KMS-11 (cell line): ENCODE measurements around the gene HEXD.

Source experiments
- H2AFZ ChIP-seq: fragments of 200-600 bp; sonication (generic); 2 replicates; pipeline ENCODE4 v1.6.1; 2016; ENCODE audit warnings: antibody characterized with exemption, mixed run types, low read depth
- H3K27ac ChIP-seq: fragments of 200-600 bp; sonication (generic); 2 replicates; pipeline ENCODE4 v1.6.1; 2016; ENCODE audit warnings: mild to moderate bottlenecking, mixed run types
- H3K27me3 ChIP-seq: fragments of 200-600 bp; sonication (generic); 2 replicates; pipeline ENCODE4 v1.6.1; 2017; ENCODE audit warnings: mild to moderate bottlenecking, low read depth, mixed run types, moderate library complexity; ENCODE audit not compliant: insufficient read depth
- H3K36me3 ChIP-seq: fragments of 200-600 bp; sonication (generic); 2 replicates; pipeline ENCODE4 v1.6.1; 2017; ENCODE audit warnings: mild to moderate bottlenecking, mixed run types; ENCODE audit not compliant: insufficient read depth
- H3K4me1 ChIP-seq: fragments of 200-600 bp; sonication (generic); 2 replicates; pipeline ENCODE4 v1.6.1; 2016; ENCODE audit warnings: mild to moderate bottlenecking, low read depth, mixed run types; ENCODE audit not compliant: poor library complexity, severe bottlenecking
- H3K4me2 ChIP-seq: fragments of 200-600 bp; sonication (generic); 2 replicates; pipeline ENCODE4 v1.7.0; 2016; ENCODE audit warnings: mild to moderate bottlenecking, mixed run types
- H3K4me3 ChIP-seq: fragments of 200-600 bp; sonication (generic); IDR thresholded peaks from 2 replicates; pipeline ENCODE4 v1.6.1; 2017; ENCODE audit warnings: low read depth, low read length, mixed read lengths; ENCODE audit not compliant: insufficient read depth
- H3K79me2 ChIP-seq: fragments of 200-600 bp; sonication (generic); 2 replicates; pipeline ENCODE4 v1.6.1; 2016; ENCODE audit warnings: low read depth, mixed run types; ENCODE audit not compliant: insufficient read depth
- H3K9ac ChIP-seq: fragments of 200-600 bp; sonication (generic); 2 replicates; pipeline ENCODE4 v1.6.1; 2016; ENCODE audit warnings: mild to moderate bottlenecking, mixed run types
- H4K20me1 ChIP-seq: fragments of 200-600 bp; sonication (generic); 2 replicates; pipeline ENCODE4 v1.6.1; 2016; ENCODE audit warnings: mild to moderate bottlenecking, mixed run types; ENCODE audit not compliant: insufficient read depth
- CTCF ChIP-seq: fragments of 200-600 bp; sonication (generic); conservative IDR thresholded peaks from 2 replicates; pipeline ENCODE4 v1.6.1; 2017; ENCODE audit warnings: low read depth, mild to moderate bottlenecking, antibody characterized with exemption, low read length, moderate library complexity, mixed read lengths

HEXD gene

DNA sequence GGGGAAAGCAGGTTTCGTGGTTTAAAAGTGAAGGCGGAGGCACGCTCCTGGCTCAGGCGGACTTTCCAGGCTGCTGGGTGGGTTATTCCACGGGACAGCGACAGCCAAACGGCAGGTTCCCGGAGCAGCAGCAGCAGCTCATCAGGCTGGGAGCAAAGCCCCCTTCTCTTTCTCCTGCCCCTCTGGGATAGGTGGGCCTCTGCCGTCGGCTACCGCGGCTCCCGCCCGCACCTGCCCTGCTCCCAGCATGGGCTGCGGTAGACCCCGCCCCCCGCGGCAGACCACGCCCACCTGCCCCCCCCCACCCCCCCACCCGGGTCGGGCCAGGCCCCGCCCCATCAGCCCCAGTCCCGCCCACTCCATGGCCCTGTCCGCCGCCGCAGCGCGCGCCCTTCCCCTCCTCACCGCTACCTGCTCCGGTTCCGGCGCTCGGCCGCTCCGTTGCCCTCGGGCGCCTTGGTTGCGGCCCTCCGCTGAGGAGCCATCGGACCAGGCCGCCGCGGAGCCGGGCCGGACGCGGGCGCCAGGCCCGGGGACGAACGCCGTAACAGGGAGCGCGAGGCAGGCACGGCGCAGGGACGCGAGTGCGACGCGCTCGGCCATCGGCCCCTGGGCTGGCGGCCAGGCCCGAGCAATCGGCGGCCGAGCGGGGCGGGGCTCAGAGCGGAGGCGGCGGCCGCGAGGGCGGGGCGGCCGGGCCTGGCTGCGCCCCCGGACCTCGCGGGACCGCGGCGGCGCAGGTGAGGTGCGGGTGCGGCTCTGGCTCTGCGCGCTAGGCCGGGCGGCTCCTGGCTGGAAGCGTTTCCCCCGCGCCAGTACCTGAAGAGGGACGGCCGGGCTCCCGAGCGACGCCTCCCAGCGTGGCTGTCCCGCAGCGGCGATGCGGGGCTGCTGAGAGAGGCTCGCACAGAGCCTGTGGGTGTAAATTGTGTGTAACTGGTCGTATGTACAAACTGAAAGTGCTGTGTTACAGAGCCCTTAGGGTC lies at the start of gene HEXD, which contains the start of gene OGFOD3:
HEXD (plus strand) TSS at position 347 of the 986 bp plus-strand sequence. CDS start 1,453 bp downstream, outside the sequence.
OGFOD3 (minus strand) TSS at position 586 of the 986 bp plus-strand sequence; CDS start at position 485, 101 bp downstream.
- Histone ChIP-seq H3K27ac (peak within 1 kb of the TSS; percentile 57), H2AFZ (peak within 1 kb of the TSS; percentile 67), H4K20me1 (no peaks in the 10 kb centered on the region), H3K79me2 (peaks cover 13% of the 10 kb centered on the region; the same call in 1 of the 2 replicates), H3K4me2 (peak within 1 kb of the TSS; percentile 100), H3K36me3 (no peaks in the 10 kb centered on the region), H3K9ac (peak within 1 kb of the TSS; percentile 72), H3K4me1 (peaks cover 39% of the 10 kb centered on the region), H3K4me3 (no peak within 1 kb of the TSS), H3K27me3 (no peaks in the 10 kb centered on the region)
- TF ChIP-seq CTCF: no peak

GRCh38 chr17:82369211-82369610 lies 48.9 kb upstream of the HEXD start:
- Histone ChIP-seq H3K9ac (no peak overlapping the region), H3K27ac (no peak overlapping the region), H3K36me3 (no peaks in the 10 kb centered on the region), H4K20me1 (no peaks in the 10 kb centered on the region), H3K27me3 (no peaks in the 10 kb centered on the region), H3K79me2 (no peaks in the 10 kb centered on the region), H3K4me3 (no peak overlapping the region), H2AFZ (no peak overlapping the region), H3K4me2 (no peak overlapping the region), H3K4me1 (peaks cover 52% of the 10 kb centered on the region)
- no peak for TF ChIP-seq CTCF

- H4K20me1 ChIP-seq: no peaks in the 10 kb centered on the region
- no peak overlapping the region for H3K4me3 ChIP-seq
- H3K27ac ChIP-seq: peak overlapping the region; percentile 83
- no peaks in the 10 kb centered on the region for H3K36me3 ChIP-seq
- peaks cover 46% of the 10 kb centered on the region for H3K4me1 ChIP-seq
- H3K79me2 ChIP-seq: no peaks in the 10 kb centered on the region
- peak overlapping the region; percentile 99 for H3K4me2 ChIP-seq
- H3K27me3 ChIP-seq: no peaks in the 10 kb centered on the region
- TF ChIP-seq CTCF: no peak
- peak overlapping the region; percentile 71 for H3K9ac ChIP-seq
- H2AFZ ChIP-seq: peak overlapping the region; percentile 100
These were observed 47.4 kb upstream of the HEXD start for GRCh38 chr17:82370471-82371332.
